Fibroblast of lung (primary cell): ENCODE measurements around the gene FNDC11.

Source experiments
- EZH2 ChIP-seq: IDR thresholded peaks from 2 replicates; pipeline ENCODE4 v1.5.1; 2012; ENCODE audit warnings: low read length, control low read depth, mild to moderate bottlenecking; ENCODE audit errors: missing control alignments
- TF ChIP-seq, protein P1 (sequence below), 2 donors: IDR thresholded peaks in 1 of 2; conservative IDR thresholded peaks in 1 of 2; 1 replicate in 1 of 2; 2 replicates in 1 of 2; pipeline ENCODE4 v1.5.1; 2011 to 2012; ENCODE audit warnings: low read length in 2 of 2, control low read depth in 1 of 2, inconsistent platforms in 1 of 2, low read depth in 1 of 2, mild to moderate bottlenecking in 1 of 2

- TF ChIP-seq, protein P1, sequence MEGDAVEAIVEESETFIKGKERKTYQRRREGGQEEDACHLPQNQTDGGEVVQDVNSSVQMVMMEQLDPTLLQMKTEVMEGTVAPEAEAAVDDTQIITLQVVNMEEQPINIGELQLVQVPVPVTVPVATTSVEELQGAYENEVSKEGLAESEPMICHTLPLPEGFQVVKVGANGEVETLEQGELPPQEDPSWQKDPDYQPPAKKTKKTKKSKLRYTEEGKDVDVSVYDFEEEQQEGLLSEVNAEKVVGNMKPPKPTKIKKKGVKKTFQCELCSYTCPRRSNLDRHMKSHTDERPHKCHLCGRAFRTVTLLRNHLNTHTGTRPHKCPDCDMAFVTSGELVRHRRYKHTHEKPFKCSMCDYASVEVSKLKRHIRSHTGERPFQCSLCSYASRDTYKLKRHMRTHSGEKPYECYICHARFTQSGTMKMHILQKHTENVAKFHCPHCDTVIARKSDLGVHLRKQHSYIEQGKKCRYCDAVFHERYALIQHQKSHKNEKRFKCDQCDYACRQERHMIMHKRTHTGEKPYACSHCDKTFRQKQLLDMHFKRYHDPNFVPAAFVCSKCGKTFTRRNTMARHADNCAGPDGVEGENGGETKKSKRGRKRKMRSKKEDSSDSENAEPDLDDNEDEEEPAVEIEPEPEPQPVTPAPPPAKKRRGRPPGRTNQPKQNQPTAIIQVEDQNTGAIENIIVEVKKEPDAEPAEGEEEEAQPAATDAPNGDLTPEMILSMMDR (conservative IDR thresholded peaks at IDR 0.05 in 1 of 2, IDR thresholded peaks at IDR 0.05 in 1 of 2; ENCODE audit: low read depth in 1 of 2, low read length in 2 of 2): no peak
- TF ChIP-seq EZH2: no peak
Measured at GRCh38 chr20:63544241-63544957, 9.6 kb upstream of the FNDC11 start.
